GM23338 (cell line): Measurements from ENCODE around the gene SLC47A1. TPM values are rescaled to one million over a fixed set of nuclear protein-coding genes. Genes with fewer than 3 reads are reported as not detected.

Experiments
- ETS1 ChIP-seq: IDR thresholded peaks from 2 replicates; pipeline ENCODE4 v1.6.1; 2016; ENCODE audit warnings: antibody characterized with exemption
- EZH2phosphoT487 ChIP-seq: fragments of 200-600 bp; sonication (generic); IDR thresholded peaks from one replicate; pipeline ENCODE4 v1.8.1; 2018; ENCODE audit warnings: antibody characterized with exemption; ENCODE audit not compliant: unreplicated experiment
- REST ChIP-seq: IDR thresholded peaks from one replicate; pipeline ENCODE4 v1.6.1; 2018; ENCODE audit warnings: antibody characterized with exemption; ENCODE audit not compliant: unreplicated experiment
- ZNF331 ChIP-seq: fragments of 250-450 bp; sonication (Bioruptor Pico); IDR thresholded peaks from 2 replicates; pipeline ENCODE4 v1.5.0; 2020; ENCODE audit warnings: low read depth, mild to moderate bottlenecking, moderate library complexity
- polyA plus RNA-seq: library from polyadenylated mRNA; unstranded; fragments of >200 nt; fragmentation: Nextera tagmentation; extraction: Ambion mirVana; gene quantifications from 2 replicates; pipeline ENCODE4 v1.2.1, GENCODE V29; 2016
- small RNA-seq: library from RNA; depleted of rRNA; stranded (forward); fragments of <200 nt; gene quantifications from one replicate; pipeline ENCODE3, GENCODE V24; 2014; ENCODE audit warnings: low replicate concordance
- total RNA-seq: library from RNA; depleted of rRNA; stranded (reverse); fragments of >200 nt; shearing (Covaris generic); gene quantifications from 2 replicates; pipeline ENCODE4 v1.2.3, GENCODE V29; 2014; rRNA removed

SLC47A1 gene
- total and polyA plus RNA-seq, 2 experiments from 2014 or later = 0.53 to 1.9 TPM

DNA sequence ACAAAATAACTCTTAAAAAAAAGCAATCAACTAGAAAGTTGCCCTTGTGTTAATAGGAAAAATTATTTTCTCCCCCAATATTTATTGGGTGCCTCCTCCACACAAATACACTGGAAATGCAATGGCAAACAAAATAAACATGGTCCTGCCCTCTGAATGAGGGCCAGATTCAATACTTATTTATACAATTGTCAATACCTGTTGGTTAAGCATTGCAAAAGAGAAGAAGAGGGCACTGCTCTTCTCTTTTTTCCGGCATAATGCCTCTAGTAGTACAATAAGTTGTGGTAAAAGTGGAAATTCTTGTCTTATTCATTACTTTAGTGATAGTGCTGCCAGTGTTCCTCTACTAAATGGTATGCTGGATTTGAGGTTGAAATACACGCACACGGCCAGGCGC lies 92.4 kb downstream of the SLC47A1 start (continued):
- no peak for TF ChIP-seq EZH2phosphoT487
- no peak for TF ChIP-seq ETS1
- no peak for TF ChIP-seq REST
- no peak for TF ChIP-seq ZNF331

Small RNA genes within 50 kb of the gene (small RNA-seq; reads per million reads assigned to genes)
- gene AC025627.2 = not detected
- gene NMTRQ-TTG12-1 = not detected

Other genes with a start within 250 kb of the SLC47A1 start
- 47.2 and 63.5 TPM in 2 replicates for gene B9D1, start 171.1 kb upstream of the SLC47A1 start, total RNA-seq
- gene B9D1, start 171.1 kb upstream of the SLC47A1 start, polyA plus RNA-seq = 28.6 and 35.2 TPM in 2 replicates
- 40.8 and 53.1 TPM in 2 replicates for gene MAPK7, start 155.4 kb upstream of the SLC47A1 start, total RNA-seq
- gene MAPK7, start 155.4 kb upstream of the SLC47A1 start, polyA plus RNA-seq = 15.5 and 15.6 TPM in 2 replicates
- 2.6 and 7.7 TPM in 2 replicates for gene MFAP4, start 146.7 kb upstream of the SLC47A1 start, total RNA-seq
- gene MFAP4, start 146.7 kb upstream of the SLC47A1 start, polyA plus RNA-seq = 9.4 and 9.7 TPM in 2 replicates
- gene RNF112, start 122.6 kb upstream of the SLC47A1 start, total RNA-seq = 1.5 and 4.1 TPM in 2 replicates
- gene RNF112, start 122.6 kb upstream of the SLC47A1 start, polyA plus RNA-seq = 0.38 and 0.42 TPM in 2 replicates
- 130 and 159 TPM in 2 replicates for gene ALDH3A2, start 114.9 kb downstream of the SLC47A1 start, total RNA-seq
- 31.3 TPM in 2 replicates for gene ALDH3A2, start 114.9 kb downstream of the SLC47A1 start, polyA plus RNA-seq
- not detected in 2 replicates for gene SLC47A2, start 182.7 kb downstream of the SLC47A1 start, total RNA-seq
- 0.19 TPM in 1 of 2 replicates, not detected in the other for gene SLC47A2, start 182.7 kb downstream of the SLC47A1 start, polyA plus RNA-seq
- gene ALDH3A1, start 214.4 kb downstream of the SLC47A1 start, total RNA-seq = 0.17 and 1.0 TPM in 2 replicates
- gene ALDH3A1, start 214.4 kb downstream of the SLC47A1 start, polyA plus RNA-seq = 0.21 and 0.23 TPM in 2 replicates